ENCODE results near the gene EVX2.

Gene EVX2

DNA sequence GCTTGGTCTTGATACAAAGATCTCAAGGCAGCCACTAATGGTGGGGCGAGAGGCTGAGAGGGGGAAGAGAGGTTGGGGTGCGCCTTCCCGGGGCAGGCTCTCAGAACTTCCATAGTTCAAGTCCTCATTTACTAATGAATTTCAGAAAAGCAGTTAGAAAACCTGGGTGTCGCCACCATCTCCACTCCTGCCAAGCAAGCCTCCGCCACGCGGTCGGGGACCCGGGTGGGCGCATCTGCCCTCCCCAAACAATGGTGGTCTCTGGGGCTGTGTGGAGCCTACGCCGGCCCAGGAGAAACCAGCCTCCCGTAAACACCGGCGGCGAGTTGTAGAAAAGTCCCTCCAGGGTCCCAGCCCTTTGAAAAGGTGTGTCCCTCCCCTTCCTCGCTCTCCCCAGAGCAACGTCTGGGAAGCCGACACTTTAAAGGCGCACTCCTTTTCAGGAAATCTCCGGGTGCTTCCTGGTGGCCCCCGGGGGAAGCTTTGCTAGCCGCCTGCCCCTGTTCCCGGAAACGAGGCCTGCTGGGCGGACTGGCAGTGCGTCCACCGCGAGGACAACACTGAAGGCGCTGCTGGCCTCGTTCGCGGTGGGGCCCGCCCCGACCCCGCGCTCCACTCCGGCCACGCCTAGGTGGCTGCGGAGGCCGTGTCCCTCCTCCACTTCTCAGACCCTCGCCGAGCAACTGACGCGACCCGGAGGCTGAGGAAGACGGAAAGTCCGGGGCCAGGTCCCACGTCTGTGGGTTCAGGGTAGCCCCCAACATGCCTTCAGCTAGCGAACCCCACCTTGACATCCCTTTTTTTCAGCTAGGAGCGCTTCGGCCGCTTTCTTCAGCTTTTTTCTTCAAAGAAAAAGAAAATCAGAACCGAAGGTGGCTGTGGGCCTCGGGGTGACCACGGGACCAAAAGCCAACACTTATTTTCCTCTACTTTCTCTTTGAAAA is 16.8 kb downstream of the EVX2 start:
- DNase-seq (ENCODE audit: low read depth, low spot score): no peak

DNA sequence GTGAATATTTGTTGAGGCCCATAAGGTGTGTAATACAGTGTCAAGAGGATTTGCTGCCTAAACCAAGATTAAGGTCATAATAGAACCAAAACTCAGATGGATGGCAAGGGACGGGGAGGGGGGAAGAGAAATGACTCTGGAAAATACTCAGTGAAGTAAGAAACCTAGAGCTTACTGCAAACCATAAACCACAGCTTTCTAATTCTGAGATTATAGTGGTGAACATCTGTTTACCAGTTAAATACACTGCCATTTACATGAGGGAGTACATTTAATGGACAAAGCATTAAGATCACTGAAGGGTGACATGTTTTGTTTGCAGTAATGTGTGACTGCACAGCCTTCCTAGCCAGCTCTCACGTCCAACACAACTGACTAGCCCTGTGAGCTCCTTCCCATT is 19.8 kb downstream of the EVX2 start:
- no peak for DNase-seq (ENCODE audit: low read depth, low spot score)

- DNase-seq (ENCODE audit: low read depth, low spot score): no peak
These were observed 27.4 kb downstream of the EVX2 start for GRCh38 chr2:176056406-176056805.

DNA sequence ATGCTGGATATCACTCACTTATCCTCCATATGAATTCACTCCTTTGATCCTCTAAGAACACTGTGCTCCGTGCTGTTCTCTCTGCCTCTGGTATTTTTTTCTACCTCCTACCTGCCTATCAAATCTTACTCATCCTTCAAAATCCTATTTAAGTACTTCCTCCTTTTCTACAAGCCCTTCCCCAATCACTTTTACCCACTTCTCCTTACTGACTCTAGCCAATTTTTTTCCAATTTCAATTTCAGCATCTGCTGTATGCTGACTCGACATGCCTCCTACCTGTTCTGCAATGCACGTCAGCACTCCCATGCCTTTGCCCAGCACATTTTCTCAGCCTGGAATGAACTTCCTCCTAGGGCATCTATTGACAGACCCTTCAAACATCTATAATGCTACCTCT is 44.4 kb downstream of the EVX2 start:
- DNase-seq (ENCODE audit: low read depth, low spot score): no peak

DNA sequence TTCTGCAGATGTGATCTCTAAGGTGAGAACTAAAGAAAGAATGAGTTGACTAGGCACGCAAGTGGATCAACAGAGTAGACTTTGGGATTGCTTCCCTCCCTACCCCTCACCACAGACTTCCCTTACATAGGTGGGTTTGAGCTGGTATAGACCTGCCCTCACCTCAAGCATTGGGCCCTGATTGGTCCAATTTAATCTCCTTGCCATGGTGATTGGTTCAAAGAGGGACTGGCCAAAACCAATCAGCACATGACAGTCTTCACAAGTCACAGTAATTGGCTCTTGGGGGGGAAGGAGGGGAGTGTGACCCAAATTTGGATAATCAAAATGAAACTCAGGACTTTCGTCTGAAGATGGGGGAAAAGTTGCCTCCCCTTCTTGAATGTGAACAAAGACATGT is 45.1 kb downstream of the EVX2 start:
- no peak for DNase-seq (ENCODE audit: low read depth, low spot score)

GRCh38 chr2:176035013-176035691 is 48.6 kb downstream of the EVX2 start:
- no peak for DNase-seq (ENCODE audit: low read depth, low spot score)

GRCh38 chr2:176027806-176028205 is 56.0 kb downstream of the EVX2 start:
- DNase-seq (ENCODE audit: low read depth, low spot score): no peak

Data from smooth muscle cell of the brain vasculature (primary cell).